NOMO-1 (cell line): ENCODE results near the gene CENPE.

Source experiments
- DNase-seq, 2 experiments: peaks; one replicate each; lab custom pipeline; 2025; ENCODE audit not compliant: unreplicated experiment in 2 of 2; lab: John Stamatoyannopoulos, UW

CENPE gene

GRCh38 chr4:103076747-103077347 lies 121.3 kb downstream of the CENPE start, which contains the start of gene SLC9B2:
Gene SLC9B2, minus strand, starts transcription at chr4:103076761. Its CDS starts 9,211 bp downstream, at chr4:103067550.
- no peak for DNase-seq

GRCh38 chr4:103075894-103076746 lies 122.0 kb downstream of the CENPE start:
- peak in 1 of 2 experiments; percentile 27 for DNase-seq

GRCh38 chr4:103075435-103075893 lies 122.7 kb downstream of the CENPE start:
- DNase-seq = no peak

- DNase-seq = peak; percentile 48 to 85
Observed at GRCh38 chr4:103074744-103075434, 123.3 kb downstream of the CENPE start.

GRCh38 chr4:103073792-103074438 lies 124.2 kb downstream of the CENPE start:
- DNase-seq = no peak

- DNase-seq = no peak
Observed at GRCh38 chr4:103067841-103068547, 130.1 kb downstream of the CENPE start.

GRCh38 chr4:103060453-103061148 lies 137.5 kb downstream of the CENPE start:
- DNase-seq = no peak
